Fibroblast of skin of abdomen (primary cell): ENCODE measurements around the gene LGALS8.

Experiments used
- DNase-seq: peaks from one replicate; pipeline ENCODE4 v3.0.0-alpha.2; 2013

The LGALS8 gene

GRCh38 chr1:236509203-236509602 is 14.6 kb upstream of the LGALS8 start:
- no peak for DNase-seq

- DNase-seq = no peak
These were observed 14.0 kb upstream of the LGALS8 start for GRCh38 chr1:236509647-236510401.

DNA sequence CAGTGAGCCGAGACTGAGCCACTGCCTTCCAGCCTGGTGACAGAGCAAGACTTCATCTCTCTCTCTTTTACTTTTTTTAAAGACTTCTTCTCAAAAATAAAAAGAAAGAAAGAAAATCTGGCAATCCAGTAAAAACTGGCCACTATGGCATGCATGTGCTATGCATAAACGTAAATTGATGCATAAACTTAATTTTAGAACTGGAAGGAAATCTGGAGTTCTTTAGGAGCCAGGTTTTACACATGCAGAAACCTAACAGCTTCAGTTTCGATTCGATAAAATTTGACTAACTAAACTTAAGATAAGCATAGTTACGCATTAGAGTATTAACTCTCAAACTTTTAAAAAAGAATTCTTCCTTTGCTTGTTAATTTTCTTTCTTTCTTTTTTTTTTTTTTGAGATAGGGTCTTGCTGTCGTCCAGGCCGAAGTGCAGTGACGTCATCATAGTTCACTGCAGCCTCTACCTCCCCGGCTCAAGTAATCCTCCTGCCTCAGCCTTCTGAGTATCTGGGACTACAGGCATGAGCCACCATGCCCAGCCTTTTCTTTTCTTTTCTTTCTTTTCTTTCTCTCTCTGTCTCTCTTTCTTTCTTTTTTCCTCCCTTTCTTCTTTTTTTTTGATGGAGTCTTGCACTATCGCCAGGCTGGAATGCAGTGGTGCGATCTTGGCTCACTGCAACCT is 11.9 kb upstream of the LGALS8 start:
- DNase-seq = no peak

DNA sequence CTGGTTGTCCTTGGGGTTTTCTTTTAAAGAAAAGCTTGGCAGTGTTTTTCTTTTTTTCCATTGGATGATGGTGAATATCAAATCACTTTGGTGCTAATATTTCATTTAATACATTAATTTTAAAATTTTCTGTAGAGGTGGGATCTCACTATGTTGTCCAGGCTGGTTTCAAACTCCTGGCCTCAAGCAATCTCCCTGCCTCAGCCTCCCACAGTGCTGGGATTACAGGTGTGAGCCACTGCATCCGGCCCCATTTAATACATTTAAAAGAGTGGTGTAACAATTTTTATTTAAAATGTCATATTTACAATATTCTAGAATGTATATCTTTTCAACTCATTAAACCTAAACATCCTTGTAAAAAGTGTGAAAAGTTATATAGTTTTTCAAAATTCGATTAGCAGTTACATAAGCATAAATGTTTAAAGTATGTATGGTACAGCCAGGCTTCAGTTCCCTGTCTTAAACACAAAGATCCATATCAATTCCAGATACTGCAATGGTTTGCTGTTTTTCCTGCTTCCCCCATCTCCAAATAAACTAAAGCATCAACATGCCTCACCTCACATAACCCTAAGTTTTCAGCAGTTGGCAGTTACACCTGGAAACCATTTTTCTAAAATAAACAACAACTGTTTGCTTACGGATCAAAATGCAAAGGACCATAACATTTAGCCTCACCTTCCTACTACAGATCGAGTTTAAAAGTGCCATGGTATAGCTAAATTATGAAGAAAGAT is 8.9 kb upstream of the LGALS8 start:
- DNase-seq = no peak

DNA sequence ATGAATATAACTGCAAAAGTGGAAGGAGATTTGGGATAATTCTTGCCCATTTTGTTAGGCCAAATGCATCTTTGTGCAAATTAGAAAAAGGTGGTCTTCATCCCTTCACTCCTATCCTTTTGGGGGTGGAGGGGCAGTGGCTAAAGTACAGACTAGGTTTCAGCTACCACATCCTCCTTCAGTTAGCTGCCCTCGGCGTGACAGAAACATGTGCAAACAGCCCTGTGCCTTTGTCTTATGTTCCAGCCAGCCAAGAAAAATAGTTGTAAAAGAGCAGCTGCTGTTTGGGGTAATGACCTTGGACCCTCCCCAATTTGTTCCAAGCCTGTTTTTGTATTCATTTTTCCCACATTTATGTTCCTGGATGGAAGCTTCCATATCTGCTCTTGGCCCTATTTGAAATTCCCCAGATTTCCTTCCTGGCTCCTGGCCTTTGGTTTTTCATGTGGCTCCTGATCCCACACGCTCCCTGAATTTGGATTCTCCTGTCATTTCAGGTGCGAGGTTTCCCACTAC is 8.3 kb upstream of the LGALS8 start:
- no peak for DNase-seq

GRCh38 chr1:236516929-236517704 is 6.7 kb upstream of the LGALS8 start:
- DNase-seq = peak; percentile 69

DNA sequence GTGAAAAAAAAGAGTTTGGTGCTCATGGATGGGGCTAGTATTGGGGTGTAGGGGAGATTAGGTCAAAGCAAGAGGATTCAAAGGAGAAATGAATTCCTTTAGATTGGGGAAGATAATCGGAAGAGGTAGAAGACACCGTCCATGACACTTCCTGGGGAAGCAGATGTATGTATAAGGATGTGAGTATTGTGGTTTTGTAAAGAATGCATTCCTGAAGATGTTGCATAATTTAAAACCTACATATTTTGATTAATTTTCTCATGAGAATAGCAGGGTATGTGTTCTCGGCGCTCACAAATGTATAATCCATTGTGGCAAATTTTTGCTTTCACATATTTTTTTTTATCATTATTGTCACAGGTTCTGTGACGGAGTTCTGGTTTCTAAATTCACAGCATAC is 5.5 kb upstream of the LGALS8 start:
- peak; percentile 48 for DNase-seq

GRCh38 chr1:236520445-236521005 is 3.3 kb upstream of the LGALS8 start:
- DNase-seq = no peak

DNA sequence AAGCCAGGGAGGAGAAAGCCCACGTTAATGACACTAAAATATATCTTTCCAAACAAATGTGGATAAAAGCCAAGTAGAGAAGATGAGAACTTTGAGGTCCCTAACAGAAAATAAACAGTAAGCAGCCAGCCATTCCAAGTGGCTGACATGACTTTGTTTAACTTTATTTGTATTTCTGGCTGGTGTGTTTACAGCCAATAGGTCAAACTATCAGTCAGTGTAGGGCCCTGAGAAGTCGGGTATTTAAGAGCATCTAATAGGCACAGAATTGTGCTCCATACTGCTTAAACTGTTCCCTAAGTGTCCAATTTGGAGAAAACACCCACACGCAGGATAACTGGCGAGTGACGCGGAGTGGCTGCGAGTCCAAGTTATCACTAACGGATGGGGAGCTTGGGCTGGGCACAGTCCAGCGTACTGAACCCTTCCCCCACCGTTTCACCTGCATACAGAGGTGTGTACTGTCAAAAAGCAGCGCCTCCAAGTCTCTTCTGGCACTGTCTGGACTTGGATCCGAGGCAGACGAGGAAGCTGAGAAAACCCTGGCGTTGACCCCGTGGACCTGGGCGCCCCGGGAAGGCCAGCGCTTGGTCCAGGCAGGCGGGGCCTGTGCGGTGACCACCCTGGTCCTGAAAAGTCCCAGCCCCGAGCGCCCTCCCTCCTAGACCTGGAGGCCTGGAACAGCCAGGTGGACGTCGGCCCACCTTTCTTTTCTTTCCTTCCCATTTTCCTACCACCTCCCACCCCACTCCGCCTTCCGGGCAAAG is 662 bp upstream of the LGALS8 start:
- DNase-seq = no peak

- DNase-seq = peak; percentile 84
These were observed 536 bp downstream of the LGALS8 start for GRCh38 chr1:236524142-236524894.

- no peak for DNase-seq
These were observed 1.1 kb downstream of the LGALS8 start for GRCh38 chr1:236524895-236525184.

DNA sequence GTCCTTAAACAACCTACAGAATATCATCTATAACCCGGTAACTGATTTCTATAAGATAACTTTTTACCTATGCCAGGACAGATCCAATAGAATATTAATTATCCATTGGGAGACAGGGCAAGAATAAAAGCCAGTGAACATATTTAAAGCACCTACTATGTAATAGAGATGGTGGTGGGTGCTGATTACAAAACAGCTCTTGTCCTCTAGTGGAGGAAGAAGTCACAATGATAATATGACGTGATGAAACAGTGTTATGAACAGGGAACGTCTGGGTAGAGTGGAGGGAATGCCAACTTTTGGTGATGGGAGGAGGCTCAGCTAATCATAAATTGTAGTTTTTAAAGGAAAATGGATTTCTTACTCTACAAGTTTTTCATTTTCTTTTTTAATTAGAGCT is 2.3 kb downstream of the LGALS8 start:
- no peak for DNase-seq

GRCh38 chr1:236530286-236530685 is 6.5 kb downstream of the LGALS8 start:
- no peak for DNase-seq

DNA sequence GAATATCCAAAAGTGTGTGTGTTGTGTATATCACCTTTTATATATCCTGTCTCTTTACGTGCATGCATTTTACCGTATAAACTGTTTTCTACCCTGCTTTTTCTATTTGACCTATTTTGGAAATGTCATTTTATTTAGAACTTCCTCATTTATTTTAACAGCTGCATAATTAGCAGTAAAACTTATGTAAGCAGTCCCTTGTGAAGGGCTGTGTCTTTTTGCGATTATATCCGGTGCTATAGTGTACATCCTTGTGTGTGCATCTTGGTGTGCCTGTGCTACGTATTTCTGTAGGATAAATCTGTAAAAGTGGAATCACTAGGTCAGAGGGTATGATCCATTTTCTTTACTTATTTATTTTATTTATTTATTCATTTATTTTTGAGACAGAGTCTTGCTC is 7.2 kb downstream of the LGALS8 start:
- no peak for DNase-seq

- no peak for DNase-seq
These were observed 9.1 kb downstream of the LGALS8 start for GRCh38 chr1:236532850-236533249.

DNA sequence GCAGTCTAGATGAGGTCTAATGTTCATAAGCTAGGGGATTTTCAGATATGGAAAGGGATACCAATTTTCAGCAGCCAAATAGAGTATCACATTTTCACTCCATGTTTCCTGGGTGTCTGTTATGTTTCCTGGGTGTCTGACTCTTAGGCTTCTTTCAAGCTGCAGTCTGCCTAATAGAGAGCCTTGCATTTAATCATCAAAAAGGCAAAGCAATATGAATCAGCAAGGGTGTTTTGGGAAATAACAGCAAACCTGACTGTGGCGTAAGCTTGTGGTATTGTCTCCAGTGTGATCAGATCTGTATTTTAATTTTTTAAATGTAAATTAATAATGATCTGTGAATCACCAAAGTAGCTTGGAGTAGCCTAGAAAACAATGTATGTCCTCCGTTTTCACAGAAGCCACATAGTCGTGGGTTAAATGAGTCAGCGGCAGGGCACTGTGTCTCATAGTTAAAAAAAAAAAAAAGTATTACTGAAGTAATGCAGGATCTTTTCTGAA is 10.4 kb downstream of the LGALS8 start:
- peak; percentile 74 for DNase-seq

DNA sequence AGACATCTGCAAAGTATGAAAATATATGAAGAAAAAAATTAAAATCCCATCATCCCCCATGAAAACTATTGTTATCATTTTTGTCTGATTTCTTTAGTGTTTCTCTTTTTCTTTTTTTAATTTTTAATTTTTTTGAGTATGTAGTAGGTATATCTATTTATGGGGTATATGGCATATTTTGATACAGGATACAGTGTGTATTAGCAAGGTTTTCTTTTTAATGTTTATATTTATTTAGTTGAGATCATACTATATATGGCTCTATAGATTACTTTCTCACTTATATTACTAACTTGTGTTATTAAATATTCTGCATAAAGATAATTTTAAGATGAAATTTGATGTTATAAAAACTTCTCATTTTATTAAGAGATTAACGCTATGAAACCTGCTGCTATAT is 11.4 kb downstream of the LGALS8 start:
- no peak for DNase-seq

DNA sequence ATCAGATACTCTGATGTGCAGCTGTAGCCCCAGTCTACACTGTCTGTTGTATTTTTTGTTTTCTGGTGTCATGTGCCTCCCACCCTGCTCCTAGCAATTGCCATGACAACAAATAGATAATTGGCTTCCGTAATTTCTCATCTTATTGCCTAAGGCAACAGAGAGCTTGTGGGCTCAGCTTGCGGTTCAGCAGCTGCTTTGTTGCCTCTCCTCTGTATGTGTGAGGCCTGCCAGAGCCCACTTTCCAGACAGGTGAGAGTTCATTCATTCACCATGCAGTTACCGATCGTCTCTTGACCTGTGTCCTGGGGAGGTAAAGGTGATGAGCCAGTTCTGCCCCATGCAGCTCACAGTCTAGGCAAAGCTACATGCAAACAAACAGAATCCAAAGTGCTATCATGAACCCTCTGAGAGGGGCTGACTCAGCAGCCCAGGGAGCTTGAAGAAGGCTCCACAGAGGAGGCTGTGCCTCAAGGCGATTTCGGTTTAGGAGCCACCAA is 11.9 kb downstream of the LGALS8 start:
- no peak for DNase-seq

DNA sequence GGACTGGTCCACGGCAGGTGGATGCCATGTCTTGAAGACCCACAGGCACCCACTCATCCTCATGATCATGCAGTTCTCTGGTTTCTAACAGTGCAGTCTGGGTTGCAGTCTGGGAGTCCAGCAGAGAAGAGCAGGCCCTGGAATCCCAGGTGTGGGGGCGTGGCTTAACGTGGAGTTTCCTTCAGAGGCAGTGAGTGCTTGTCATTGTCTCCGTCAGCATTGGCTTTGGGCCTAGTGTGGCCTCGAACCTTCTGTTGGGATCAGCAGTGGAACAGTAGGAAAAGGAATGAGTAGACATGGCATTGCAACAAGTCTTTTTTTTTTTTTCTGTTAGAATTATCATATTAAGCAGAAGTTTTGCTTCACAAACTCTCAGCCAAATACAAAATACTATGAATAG is 12.8 kb downstream of the LGALS8 start:
- no peak for DNase-seq

- DNase-seq = no peak
These were observed 17.2 kb downstream of the LGALS8 start for GRCh38 chr1:236540813-236541465.
